HL-60 (cell line): Measurements from ENCODE around the gene PPP2R5E.

Source experiments
- TF ChIP-seq, protein P1 (sequence below): IDR thresholded peaks from 2 replicates; pipeline ENCODE4 v1.6.1; 2012; ENCODE audit warnings: low read depth; ENCODE audit not compliant: insufficient replicate concordance
- TF ChIP-seq, protein P2 (sequence below): IDR thresholded peaks from one replicate; pipeline ENCODE4 v1.5.1; 2011; ENCODE audit warnings: low read length, control low read depth, inconsistent platforms; ENCODE audit not compliant: insufficient read depth

DNA sequence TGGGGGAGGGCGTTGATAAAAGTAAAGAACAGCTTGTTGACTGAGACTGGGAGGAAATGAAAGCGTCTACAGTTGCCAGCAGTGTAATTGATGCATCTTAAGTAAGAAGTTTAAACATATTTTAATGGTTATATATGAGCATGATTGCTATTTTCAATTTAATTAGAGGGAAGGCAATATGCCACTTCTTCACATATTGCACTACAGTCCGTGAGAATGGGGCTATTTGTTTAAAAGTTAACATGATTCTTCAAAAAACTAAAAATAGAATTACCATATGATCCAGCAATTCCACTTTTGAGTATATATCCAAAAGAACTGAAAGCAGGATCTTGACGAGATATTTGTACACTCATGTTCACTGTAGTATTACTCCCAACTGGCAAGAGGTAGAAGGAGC, 38.3 kb upstream of the PPP2R5E start:
- TF ChIP-seq, protein P1, sequence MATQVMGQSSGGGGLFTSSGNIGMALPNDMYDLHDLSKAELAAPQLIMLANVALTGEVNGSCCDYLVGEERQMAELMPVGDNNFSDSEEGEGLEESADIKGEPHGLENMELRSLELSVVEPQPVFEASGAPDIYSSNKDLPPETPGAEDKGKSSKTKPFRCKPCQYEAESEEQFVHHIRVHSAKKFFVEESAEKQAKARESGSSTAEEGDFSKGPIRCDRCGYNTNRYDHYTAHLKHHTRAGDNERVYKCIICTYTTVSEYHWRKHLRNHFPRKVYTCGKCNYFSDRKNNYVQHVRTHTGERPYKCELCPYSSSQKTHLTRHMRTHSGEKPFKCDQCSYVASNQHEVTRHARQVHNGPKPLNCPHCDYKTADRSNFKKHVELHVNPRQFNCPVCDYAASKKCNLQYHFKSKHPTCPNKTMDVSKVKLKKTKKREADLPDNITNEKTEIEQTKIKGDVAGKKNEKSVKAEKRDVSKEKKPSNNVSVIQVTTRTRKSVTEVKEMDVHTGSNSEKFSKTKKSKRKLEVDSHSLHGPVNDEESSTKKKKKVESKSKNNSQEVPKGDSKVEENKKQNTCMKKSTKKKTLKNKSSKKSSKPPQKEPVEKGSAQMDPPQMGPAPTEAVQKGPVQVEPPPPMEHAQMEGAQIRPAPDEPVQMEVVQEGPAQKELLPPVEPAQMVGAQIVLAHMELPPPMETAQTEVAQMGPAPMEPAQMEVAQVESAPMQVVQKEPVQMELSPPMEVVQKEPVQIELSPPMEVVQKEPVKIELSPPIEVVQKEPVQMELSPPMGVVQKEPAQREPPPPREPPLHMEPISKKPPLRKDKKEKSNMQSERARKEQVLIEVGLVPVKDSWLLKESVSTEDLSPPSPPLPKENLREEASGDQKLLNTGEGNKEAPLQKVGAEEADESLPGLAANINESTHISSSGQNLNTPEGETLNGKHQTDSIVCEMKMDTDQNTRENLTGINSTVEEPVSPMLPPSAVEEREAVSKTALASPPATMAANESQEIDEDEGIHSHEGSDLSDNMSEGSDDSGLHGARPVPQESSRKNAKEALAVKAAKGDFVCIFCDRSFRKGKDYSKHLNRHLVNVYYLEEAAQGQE = no peak
- TF ChIP-seq, protein P2, sequence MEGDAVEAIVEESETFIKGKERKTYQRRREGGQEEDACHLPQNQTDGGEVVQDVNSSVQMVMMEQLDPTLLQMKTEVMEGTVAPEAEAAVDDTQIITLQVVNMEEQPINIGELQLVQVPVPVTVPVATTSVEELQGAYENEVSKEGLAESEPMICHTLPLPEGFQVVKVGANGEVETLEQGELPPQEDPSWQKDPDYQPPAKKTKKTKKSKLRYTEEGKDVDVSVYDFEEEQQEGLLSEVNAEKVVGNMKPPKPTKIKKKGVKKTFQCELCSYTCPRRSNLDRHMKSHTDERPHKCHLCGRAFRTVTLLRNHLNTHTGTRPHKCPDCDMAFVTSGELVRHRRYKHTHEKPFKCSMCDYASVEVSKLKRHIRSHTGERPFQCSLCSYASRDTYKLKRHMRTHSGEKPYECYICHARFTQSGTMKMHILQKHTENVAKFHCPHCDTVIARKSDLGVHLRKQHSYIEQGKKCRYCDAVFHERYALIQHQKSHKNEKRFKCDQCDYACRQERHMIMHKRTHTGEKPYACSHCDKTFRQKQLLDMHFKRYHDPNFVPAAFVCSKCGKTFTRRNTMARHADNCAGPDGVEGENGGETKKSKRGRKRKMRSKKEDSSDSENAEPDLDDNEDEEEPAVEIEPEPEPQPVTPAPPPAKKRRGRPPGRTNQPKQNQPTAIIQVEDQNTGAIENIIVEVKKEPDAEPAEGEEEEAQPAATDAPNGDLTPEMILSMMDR = no peak
